ENCODE measurements around the gene EYS.

DNA sequence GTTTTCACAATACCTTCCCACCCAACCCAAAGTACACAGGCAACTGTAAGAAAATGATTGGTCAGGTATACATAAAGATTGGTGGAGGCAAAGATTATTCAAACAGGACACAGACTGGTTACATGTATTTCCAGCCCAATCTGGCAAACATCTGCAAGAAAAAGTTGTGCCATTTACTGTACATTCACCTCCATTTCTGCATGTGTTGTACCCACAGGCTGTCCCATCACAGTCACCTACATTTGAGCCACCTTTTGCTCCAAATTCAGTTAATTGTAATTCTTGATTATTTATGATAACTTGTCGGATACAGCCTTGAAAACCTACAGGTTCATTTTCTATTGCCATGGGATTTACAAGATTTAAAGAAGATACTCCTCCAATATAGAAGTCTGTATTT lies 1985.8 kb downstream of the EYS start:
- TF ChIP-seq GATA2 (IDR thresholded peaks at IDR 0.05; ENCODE audit: low read depth, low read length), result no peak
- TF ChIP-seq GATA3 (IDR thresholded peaks at IDR 0.05; ENCODE audit: low read depth, low read length), result no peak

Data from SH-SY5Y (cell line).